Breast epithelium (tissue), 4 donors: ENCODE results near the gene DUSP22. TPM values are rescaled to one million over a fixed set of nuclear protein-coding genes. Genes with fewer than 3 reads are reported as not detected.

Experiments
- DNase-seq, 2 donors: peaks; one replicate each; pipeline ENCODE4 v3.0.0-alpha.2; 2019; ENCODE audit warnings: low spot score in 2 of 2
- H3K27ac ChIP-seq, 2 donors: fragments of 200-600 bp; sonication (generic) in 1 of 2; one replicate each; pipeline ENCODE4 v1.5.1; 2016 to 2019; ENCODE audit warnings: mild to moderate bottlenecking in 1 of 2
- H3K27me3 ChIP-seq, 2 donors: fragments of 200-600 bp; sonication (generic) in 1 of 2; one replicate each; pipeline versions ENCODE4 v1.5.1 to v1.6.0; 2017 to 2019; ENCODE audit warnings: control low read depth in 1 of 2, mild to moderate bottlenecking in 1 of 2
- H3K36me3 ChIP-seq: fragments of 200-600 bp; one replicate; pipeline ENCODE4 v1.5.1; 2019
- H3K4me1 ChIP-seq, 2 donors: fragments of 200-600 bp; sonication (generic); one replicate each; pipeline ENCODE4 v1.5.1; 2016 to 2019; ENCODE audit warnings: control low read depth in 1 of 2
- H3K4me3 ChIP-seq, 3 donors: fragments of 200-600 bp; sonication (generic); 1 replicate in 2 of 3; 2 replicates in 1 of 3; pipeline ENCODE4 v1.5.1; 2016 to 2019; ENCODE audit warnings: mild to moderate bottlenecking in 3 of 3, moderate library complexity in 2 of 3
- H3K9me3 ChIP-seq, 2 donors: fragments of 200-600 bp; sonication (generic) in 1 of 2; one replicate each; pipeline ENCODE4 v1.5.1; 2016 to 2019; ENCODE audit warnings: control low read depth in 1 of 2
- POLR2A ChIP-seq: fragments of 450-650 bp; IDR thresholded peaks from one replicate; pipeline ENCODE4 v1.6.1; 2016; ENCODE audit warnings: antibody characterized with exemption, mild to moderate bottlenecking, moderate library complexity
- POLR2AphosphoS5 ChIP-seq, 3 donors: sonication (generic); formaldehyde crosslinking; IDR thresholded peaks; one replicate each; pipeline ENCODE4 v1.6.1; 2017; ENCODE audit warnings: antibody characterized with exemption in 3 of 3
- intact Hi-C: fragments of 100-400 bp; cut with DNase I; formaldehyde crosslinking; loops from one replicate; pipeline ENCODE4 v1.15.1; 2023; ENCODE audit warnings: low total_unique reads
- total RNA-seq, 3 donors: library from RNA; depleted of rRNA; stranded (reverse); fragments of >200 nt; gene quantifications; one replicate each; pipeline ENCODE4 v1.1.0, GENCODE V29; 2016
- TF ChIP-seq, protein P1 (sequence below), 3 donors: fragments of 450-650 bp; IDR thresholded peaks; one replicate each; pipeline ENCODE4 v1.5.1; 2016 to 2017; ENCODE audit warnings: antibody characterized with exemption in 3 of 3, mild to moderate bottlenecking in 3 of 3, moderate library complexity in 3 of 3

DUSP22 gene
- total RNA-seq, 3 donors from 2014 or later: 55.6 to 81.9 (median 59.0) TPM

DNA sequence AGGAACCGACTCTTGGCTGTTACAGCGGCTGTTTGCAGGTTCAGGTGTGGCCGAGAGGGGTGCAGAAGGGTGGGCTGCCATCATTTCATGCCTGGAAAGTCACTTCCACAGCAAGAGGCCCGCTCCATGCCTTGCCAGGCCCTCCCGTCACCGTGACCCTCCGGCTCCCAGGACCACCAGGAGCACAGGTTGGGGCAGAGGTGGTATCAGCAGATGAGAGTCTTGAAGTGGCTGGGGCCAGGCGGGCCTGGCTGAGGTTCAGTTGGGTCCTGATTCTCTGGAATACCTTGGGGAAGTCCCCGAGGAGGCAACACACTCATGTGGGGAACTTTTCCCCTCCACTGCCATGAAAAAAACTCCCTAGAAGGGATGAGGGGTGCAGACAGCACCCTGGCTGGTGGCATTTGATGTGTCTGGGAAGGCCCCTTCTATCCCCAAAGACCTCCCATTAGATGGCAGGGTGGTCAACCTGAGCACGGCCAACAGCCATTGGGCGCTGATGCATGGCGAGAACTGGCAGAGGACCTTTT is 65.0 kb downstream of the DUSP22 start:
- H3K27ac ChIP-seq: no peak overlapping the region
- intact Hi-C loops: no loop called here
- no peak for DNase-seq
- no peak overlapping the region for H3K4me3 ChIP-seq
- TF ChIP-seq POLR2AphosphoS5 (IDR thresholded peaks at IDR 0.05): no peak
- no peak for TF ChIP-seq POLR2A
- TF ChIP-seq, protein P1, sequence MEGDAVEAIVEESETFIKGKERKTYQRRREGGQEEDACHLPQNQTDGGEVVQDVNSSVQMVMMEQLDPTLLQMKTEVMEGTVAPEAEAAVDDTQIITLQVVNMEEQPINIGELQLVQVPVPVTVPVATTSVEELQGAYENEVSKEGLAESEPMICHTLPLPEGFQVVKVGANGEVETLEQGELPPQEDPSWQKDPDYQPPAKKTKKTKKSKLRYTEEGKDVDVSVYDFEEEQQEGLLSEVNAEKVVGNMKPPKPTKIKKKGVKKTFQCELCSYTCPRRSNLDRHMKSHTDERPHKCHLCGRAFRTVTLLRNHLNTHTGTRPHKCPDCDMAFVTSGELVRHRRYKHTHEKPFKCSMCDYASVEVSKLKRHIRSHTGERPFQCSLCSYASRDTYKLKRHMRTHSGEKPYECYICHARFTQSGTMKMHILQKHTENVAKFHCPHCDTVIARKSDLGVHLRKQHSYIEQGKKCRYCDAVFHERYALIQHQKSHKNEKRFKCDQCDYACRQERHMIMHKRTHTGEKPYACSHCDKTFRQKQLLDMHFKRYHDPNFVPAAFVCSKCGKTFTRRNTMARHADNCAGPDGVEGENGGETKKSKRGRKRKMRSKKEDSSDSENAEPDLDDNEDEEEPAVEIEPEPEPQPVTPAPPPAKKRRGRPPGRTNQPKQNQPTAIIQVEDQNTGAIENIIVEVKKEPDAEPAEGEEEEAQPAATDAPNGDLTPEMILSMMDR (IDR thresholded peaks at IDR 0.05): no peak
- H3K36me3 ChIP-seq: no peaks in the 10 kb centered on the region
- H3K27me3 ChIP-seq: no peaks in the 10 kb centered on the region
- H3K9me3 ChIP-seq: peaks cover 0 to under 1% of the 10 kb centered on the region in 2 donors
- no peaks in the 10 kb centered on the region for H3K4me1 ChIP-seq

DNA sequence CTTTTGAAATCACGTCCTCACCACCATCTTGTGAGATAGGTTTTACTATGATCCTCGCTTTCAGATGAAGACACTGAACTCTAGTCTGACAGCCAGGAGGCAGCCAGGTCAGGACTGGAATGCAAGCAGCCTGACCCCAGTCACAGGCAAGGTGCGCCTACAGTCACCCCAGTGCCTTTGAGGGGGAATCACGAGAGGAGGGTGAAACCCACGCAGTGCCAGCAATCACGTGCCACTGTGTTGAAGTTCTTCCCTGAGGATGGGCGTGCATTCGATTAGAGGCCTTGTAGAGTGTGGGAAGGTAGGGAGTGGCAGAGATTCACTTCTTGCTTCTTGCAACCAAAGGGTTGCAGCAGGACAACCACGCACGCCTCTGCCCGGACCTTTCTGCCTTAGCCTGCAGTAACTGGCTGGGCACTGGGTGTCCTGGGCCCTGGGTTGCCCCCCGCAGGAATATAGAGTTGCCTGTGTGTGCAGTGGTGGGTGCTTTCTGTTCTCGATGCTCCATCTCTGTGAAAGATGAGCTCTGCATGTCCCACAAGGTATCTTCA is 65.6 kb downstream of the DUSP22 start:
- H3K27ac ChIP-seq: no peak overlapping the region
- H3K4me1 ChIP-seq: no peaks in the 10 kb centered on the region
- H3K4me3 ChIP-seq: no peak overlapping the region
- peaks cover 0 to 6% of the 10 kb centered on the region in 2 donors for H3K9me3 ChIP-seq
- intact Hi-C loops: no loop called here
- DNase-seq: no peak
- H3K27me3 ChIP-seq: no peaks in the 10 kb centered on the region
- H3K36me3 ChIP-seq: no peaks in the 10 kb centered on the region
- no peak for TF ChIP-seq POLR2A
- no peak for TF ChIP-seq POLR2AphosphoS5 (IDR thresholded peaks at IDR 0.05)
- TF ChIP-seq, protein P1 (IDR thresholded peaks at IDR 0.05): no peak

DNA sequence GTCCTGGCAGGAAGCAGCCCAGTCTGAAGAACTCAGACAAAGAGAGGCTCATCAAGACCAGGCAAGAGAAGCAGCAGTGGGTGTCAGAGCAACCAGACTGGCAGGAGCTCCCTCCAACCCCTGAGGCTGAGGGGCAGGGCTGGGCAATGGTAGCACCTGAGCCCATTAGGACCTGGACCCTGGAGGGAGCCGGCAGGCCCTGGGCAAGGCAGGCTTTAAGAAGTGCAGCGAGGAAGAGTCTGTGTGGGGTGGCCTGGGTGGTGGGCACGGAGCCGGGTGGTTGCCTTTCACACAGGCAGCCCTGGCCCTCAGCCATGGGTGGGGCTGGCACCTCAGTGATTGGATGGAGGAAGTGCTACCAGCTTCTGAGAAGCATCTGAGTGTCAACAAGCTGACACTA is 66.1 kb downstream of the DUSP22 start:
- intact Hi-C loops: no loop called here
- H3K36me3 ChIP-seq: no peaks in the 10 kb centered on the region
- H3K9me3 ChIP-seq: peaks cover 0 to 12% of the 10 kb centered on the region in 2 donors
- no peak for TF ChIP-seq POLR2A
- TF ChIP-seq, protein P1 (IDR thresholded peaks at IDR 0.05): no peak
- no peak for TF ChIP-seq POLR2AphosphoS5 (IDR thresholded peaks at IDR 0.05)
- H3K27ac ChIP-seq: no peak overlapping the region
- H3K27me3 ChIP-seq: no peaks in the 10 kb centered on the region
- H3K4me1 ChIP-seq: no peaks in the 10 kb centered on the region
- no peak for DNase-seq
- no peak overlapping the region for H3K4me3 ChIP-seq

DNA sequence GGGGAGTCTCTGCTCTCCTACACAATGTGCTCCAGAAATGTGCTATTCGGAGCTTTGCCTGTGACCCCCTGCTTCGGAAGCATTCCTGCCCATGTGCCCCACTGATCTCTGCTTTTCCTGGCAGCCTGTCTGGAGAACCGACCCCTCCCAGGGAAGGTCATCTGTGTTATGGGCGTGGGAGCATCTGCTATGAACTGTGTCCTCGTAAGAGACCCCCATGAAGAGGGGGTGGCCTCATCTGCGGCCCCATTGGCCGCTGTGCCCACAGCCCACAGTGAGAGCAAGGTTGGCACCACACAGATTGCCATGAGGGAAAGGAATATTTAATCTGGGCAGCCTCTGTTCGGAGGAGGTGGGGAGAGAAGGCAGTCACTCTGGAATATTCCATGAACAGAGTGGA is 66.6 kb downstream of the DUSP22 start:
- Histone ChIP-seq H3K27me3 (no peaks in the 10 kb centered on the region), H3K4me1 (no peaks in the 10 kb centered on the region), H3K36me3 (no peaks in the 10 kb centered on the region), H3K4me3 (no peak overlapping the region), H3K27ac (no peak overlapping the region), H3K9me3 (peaks cover 3 to 16% of the 10 kb centered on the region in 2 donors)
- TF ChIP-seq POLR2AphosphoS5 (IDR thresholded peaks at IDR 0.05) (no peak), POLR2A (no peak)
- TF ChIP-seq, protein P1 (IDR thresholded peaks at IDR 0.05): no peak
- DNase-seq: no peak
- intact Hi-C loops: no loop called here

DNA sequence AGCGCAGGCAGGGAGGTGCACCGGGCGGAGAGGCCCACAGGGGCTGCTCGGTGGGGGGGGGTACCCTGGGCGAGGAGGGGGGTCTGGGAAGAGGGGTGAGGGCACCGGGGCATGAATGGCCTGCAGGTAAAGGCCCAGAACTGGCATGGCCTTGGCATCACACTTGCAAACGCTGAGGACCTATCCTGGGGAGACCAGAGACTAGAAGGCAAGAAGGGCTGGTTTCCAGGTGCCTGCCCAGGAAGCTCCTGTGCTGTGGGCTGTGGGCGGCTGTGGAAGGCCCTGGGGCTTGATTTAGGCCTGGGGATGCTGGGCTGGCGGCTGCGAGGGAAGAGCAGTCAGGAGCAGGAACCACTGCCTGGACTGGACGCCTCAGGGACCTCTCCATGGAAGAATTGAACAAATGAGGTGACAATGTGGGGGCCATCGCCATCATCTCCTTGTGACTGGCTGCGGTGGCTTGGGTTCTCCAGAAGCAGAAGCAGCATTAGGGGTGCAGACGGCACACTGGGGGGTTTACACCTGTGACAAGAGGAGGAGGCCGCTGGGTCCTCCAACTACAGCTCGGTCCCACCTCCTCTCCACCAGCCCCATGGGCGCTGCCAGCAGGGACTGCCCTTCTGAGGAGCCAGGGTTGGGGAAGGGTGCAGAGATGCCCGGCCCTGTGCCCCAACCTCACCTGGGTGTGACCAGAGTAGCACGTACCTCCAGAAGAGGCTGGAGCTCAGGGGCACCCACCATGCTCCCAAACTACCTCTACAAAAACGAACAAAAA is 67.2 kb downstream of the DUSP22 start:
- Histone ChIP-seq H3K9me3 (peaks cover 8 to 21% of the 10 kb centered on the region in 2 donors), H3K4me3 (no peak overlapping the region), H3K27me3 (no peaks in the 10 kb centered on the region), H3K4me1 (no peaks in the 10 kb centered on the region), H3K36me3 (no peaks in the 10 kb centered on the region), H3K27ac (no peak overlapping the region)
- TF ChIP-seq POLR2A: no peak
- TF ChIP-seq, protein P1 (IDR thresholded peaks at IDR 0.05): no peak
- TF ChIP-seq POLR2AphosphoS5 (IDR thresholded peaks at IDR 0.05): no peak
- intact Hi-C loops: no loop called here
- no peak for DNase-seq
